GM19467 (cell line): Measurements from ENCODE around the gene VDR.

Source experiments
- ATAC-seq: cut with Tn5 transposase; IDR thresholded peaks from one replicate; pipeline ENCODE4 v1.9.1; 2021; ENCODE audit warnings: mild to moderate bottlenecking, moderate library complexity; ENCODE audit not compliant: unreplicated experiment

Gene VDR

GRCh38 chr12:47834199-47834903 lies 70.4 kb downstream of the VDR start:
- no peak for ATAC-seq

DNA sequence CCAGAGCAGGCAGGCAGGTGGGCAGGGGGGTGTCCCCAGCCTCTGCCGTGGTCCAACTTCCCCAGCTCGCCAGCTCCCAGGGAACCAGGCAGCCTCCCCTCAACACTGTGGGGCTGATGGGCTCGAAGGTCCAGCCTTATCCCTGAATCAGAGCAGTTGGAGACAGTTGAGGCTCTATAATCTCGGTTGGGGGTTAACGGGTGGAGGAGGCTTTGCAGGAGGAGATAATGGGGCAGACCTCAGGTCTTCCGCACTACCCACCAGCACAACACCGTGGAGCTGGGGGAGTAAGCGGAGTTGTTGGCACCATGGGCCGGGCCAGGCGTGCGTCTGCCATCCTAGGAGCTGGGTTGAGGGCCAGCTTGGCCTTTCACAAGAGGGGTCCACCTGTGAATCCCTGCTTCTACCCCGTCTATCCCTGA lies 71.2 kb downstream of the VDR start:
- ATAC-seq: no peak

DNA sequence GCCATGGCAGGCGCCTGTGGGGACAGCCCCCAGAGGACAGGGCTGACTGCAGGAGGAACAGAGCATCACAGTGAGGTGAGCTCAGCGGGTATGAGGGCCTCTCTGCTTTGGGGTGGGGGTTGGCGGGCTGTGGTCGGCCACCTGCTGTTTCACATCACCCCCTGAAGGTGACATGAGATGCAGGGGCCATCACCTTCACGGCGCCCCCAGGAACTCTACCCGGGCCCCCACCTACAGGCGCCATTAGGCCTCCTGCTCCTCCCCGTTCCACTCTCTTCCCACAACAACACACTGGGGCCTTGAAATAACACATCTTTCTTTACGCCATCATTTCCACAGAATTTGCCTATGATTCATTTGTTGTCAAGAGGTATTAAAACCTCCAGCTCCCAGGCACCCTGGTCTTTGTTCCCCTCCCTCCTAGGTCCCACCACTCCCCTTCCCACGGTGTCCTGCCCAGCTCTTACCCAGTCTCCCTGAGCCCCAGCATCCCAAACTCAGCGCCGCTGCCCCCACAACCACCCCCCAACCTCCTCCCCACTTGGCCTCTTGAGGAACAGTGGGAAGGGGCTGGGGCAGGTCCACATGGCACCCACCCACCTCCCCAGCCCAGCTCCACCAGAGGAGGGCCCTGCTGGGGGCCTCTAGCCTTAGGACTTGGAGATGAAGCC lies 72.4 kb downstream of the VDR start:
- no peak for ATAC-seq

DNA sequence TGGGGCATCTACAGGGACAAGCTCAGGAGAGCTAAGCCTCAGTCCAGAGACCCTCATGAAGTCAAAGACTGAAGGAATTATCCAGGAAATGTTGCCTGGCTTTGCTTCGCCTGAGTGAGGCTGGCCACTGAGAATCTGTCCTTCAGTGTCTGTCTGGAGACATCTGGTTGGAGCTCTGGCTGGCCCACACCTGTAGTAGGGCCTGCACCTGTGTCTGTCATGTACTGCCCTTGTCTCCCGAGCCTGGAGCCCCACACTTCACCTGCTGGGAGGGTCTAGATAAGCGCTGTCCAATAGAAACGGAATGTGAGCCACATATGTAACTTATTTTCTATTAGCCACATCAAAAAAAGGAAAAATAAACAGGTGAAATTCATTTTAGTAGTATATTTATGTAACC lies 75.2 kb downstream of the VDR start:
- ATAC-seq: no peak

DNA sequence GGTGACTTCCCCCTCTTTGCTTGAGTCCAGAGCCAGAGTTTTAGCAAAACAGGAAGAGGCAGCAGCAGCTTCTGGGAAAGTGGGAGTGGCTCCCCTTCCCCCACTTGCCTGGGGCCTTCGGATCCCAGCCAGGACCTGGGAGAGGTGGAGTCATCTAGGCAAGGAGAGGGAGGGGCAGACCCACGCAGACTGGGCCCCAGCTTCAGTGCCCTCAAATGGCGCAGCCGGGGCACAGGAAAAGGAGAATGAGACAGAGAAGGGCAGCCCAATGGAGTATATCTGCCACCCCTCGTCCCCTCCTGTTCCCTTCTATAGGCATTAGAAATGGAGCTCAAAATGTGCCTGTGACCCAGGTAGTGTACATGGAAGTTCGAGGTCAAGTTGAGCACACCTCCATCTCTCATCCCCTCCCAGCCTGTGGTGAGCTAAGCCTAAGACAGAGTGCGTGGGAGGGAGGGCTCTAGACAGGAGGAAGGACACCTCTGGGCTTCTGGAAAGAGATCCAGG lies 75.8 kb downstream of the VDR start:
- ATAC-seq: no peak

GRCh38 chr12:47828008-47828975 lies 76.5 kb downstream of the VDR start:
- no peak for ATAC-seq

- no peak for ATAC-seq
Observed at GRCh38 chr12:47825173-47825639, 79.6 kb downstream of the VDR start.

DNA sequence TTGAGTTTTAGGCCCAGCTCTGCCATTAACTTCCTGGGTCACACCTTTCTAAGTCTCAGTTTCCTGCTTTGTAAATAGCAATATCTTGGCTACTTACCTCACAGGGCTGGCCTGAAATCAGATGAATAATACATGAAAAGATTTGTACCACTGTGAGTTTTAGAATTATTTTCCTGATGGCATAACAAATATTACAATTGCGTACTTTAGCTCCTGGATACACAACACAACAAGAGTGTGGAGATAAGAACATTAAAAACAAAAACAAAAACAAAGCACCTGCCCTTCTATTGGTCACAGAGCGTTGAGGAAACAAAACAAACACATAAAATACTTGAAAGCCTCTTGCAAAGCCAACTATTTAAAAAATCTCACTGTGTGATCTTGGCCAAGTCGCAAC lies 80.2 kb downstream of the VDR start:
- ATAC-seq: no peak

GRCh38 chr12:47824198-47824597 lies 80.6 kb downstream of the VDR start:
- ATAC-seq: no peak

DNA sequence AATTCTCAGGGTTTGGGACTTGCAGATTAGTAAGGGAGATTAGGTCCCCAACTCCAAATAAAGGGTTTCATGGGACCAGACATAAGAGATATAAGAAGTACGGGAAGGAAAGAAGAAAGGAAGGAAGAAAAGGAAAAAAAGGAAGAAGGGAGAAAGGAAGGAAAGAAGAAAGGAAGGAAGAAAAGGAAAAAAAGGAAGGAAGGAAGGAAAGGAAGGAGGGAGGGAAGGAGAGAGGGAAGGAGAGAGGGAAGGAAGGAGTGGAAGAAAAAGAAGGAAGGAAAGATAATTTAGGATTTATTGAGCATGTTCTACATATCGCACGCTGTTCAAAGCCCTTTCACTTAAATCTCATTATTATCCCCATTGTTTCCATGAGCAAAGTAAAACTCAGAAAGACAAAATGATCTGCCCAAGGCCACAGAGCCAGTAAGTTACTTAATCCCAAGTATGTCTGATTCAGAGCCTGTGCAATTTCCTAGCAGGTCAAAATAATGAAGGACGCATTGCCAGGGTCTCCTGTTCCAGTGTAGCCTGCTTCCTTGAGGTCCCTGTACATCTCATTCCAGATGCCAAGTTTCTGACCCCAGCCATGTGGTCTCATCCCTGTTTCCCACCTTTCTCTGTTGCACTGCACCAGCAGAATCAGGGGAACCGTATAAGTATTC lies 81.2 kb downstream of the VDR start:
- ATAC-seq: no peak

GRCh38 chr12:47822863-47823262 lies 81.9 kb downstream of the VDR start:
- no peak for ATAC-seq

- no peak for ATAC-seq
Observed at GRCh38 chr12:47822401-47822800, 82.4 kb downstream of the VDR start.

DNA sequence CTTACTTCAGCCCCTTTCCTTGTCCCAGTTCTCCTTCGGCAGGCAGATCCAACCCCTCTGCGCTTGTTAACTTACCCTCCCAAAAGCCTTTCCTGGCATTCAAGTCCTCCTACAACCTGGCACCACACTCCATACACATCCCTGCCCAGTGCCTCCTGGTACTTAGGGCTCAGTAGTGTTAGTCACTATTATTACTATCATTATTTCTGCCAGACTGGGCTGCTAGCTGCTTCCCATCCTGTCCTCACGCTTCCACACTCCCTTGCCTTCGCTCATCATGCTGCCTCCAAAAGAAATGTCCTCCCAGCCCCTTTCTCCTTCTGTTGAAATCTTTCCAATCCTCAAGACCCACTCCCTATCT lies 83.5 kb downstream of the VDR start:
- no peak for ATAC-seq

DNA sequence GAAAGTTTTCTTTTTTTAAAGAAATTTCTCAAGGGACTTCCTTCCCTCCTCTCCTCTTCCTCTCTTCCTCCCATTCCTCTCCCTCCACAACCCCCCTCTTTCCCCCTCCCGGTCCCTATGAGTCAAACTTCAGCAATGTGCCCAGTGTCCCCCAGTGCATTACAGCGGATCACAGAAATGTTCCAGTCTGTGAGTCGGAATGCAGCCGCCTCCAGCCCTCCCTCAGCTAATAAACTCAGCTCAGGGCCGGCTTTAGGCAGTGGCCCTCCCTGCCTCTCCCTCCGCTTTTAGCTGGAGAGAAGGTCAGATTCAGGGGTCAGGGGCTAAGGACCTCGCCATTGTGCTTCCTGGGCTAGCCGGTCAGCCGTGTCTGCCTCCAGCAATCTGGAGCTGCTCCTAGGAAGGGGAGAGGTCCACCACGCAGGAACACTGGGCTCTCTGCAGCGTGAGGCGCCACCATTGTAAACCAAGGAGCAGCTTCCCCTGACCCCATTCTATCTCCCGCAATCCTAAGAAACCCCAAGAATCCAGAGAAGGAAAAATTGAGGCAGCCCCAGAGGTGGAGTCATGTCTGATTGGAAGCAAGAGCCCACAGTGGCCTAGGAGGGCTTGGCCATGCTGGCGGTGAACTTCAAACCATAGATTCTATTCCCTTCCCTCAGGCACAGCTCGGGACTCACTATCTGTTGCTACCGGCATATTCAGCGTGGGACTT lies 84.0 kb downstream of the VDR start:
- ATAC-seq: no peak

DNA sequence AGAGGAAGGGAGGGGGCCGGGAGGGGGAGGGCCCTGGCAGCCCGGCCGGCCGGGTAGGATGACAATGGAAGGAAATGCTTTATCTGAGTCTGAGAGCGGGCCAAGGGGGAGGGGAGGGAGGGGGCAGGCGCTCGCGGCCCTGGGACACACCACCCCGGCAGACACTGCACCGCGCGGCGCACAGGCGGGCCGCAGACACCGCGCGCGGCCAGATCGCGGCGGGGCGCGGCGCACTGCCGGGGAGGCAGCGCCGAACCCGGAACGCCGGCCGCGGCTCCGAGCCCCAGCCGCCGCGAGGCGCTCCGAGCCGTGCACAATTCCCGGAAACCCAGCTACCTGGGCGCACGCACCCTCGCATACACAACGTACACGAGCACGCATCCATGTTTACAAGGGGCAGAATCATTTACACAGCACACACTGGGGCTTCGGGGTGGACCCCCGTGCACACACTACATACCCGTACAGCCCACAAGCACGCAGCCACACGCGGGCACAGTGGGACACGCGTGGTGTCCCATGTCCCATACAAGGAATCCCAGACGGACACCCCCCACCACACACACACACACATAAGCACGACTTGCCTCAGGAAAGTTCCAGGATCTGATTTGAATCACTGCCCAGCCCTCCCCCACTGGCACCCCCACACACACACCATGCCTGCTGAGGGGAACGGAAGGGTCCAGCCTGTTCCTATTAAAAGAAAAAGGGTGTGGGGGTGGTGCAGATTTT lies 84.7 kb downstream of the VDR start, which contains the start of gene HDAC7:
Gene HDAC7, minus strand, starts transcription at position 8 of the 735 bp plus-strand sequence. CDS start 118 bp downstream, outside the sequence.
- no peak for ATAC-seq

DNA sequence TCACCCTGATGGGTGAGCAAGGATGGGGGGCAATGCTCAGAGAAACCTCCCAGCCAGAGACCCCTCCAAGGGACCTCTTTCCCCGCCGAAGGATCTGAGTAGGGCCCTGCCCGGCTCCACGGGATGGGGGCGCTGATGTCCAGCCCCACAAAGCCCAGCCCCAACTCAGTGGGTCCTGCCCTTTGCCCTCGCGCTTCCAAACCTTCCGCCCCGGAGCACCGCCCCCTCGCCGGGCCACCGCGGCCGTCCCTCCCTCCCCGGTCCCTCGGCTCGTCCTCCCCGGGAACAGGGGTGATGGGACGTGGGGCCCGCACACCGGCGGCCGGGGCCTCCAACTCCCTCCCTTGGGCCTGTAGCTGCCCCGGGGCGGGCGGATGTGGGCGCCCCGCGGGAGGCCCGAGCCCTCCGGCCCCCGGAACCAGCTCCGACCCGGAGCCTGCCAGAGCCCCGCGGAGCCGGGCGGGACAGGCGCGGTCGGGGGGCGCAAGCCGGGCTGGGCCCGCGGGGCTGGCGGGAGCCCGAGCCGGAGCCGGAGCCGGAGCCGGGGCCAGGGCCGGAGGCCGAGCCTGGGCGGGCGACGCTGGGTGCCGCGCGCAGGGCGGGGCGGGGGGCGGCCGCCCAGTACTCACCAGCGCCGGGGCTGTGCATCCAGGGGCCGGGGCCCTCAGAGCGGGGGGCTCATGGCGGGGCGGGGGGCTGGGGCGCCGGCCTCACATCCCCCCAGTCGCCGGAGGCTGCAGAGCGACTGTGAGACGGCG lies 85.5 kb downstream of the VDR start:
- no peak for ATAC-seq

DNA sequence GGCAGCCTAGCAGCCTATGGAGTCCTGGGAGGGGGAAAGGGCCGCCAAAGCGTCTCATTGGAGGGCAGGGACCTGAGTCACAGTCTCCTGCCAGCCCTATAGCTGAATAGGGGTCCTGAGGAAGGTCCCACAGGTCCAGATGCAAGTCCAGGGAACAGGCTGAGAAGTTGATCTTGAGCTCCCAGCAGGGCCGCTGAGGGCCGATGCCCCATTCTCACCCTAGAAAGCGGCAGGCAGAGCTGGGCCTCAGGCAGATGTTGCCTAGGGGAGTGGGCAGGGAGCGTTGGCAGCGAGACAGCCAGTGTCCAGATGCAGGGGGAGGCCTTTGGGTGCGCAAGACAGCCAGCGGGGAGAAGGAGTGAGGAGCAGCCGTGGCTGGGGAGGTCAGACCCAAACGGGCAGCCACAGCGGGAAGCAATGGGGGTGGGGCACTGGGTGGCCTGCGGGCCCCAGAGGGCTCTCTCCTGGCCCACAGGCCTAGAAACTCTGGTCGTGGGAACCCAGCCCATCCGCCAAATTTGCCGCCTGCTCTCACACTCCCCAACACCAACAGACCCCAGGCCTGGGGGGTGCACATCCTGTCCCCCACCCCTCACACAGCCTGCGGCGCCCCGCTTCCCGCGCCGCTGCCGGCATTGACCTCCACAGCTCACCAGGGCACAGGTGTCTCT lies 86.2 kb downstream of the VDR start:
- ATAC-seq: no peak

DNA sequence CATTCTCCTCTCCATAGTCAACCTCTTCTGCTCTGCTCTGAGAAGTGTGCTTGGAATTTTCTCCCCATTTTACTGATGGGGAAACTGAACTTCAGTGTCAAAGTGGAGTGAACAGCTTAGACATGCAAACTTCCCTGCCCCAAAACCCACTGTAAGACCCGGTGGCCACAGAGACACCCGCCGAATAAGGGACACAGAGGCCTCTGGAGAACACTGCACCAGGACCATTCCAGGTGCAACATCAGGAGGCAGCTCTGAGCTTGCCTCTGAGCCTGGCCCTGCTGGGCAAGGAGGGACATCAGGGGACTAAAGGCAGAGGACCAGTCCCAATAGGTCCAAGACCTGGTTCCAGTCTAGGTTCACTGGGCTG lies 86.8 kb downstream of the VDR start:
- no peak for ATAC-seq
